ENCODE measurements around the gene RBMY1A1.

- TF ChIP-seq, protein P1, sequence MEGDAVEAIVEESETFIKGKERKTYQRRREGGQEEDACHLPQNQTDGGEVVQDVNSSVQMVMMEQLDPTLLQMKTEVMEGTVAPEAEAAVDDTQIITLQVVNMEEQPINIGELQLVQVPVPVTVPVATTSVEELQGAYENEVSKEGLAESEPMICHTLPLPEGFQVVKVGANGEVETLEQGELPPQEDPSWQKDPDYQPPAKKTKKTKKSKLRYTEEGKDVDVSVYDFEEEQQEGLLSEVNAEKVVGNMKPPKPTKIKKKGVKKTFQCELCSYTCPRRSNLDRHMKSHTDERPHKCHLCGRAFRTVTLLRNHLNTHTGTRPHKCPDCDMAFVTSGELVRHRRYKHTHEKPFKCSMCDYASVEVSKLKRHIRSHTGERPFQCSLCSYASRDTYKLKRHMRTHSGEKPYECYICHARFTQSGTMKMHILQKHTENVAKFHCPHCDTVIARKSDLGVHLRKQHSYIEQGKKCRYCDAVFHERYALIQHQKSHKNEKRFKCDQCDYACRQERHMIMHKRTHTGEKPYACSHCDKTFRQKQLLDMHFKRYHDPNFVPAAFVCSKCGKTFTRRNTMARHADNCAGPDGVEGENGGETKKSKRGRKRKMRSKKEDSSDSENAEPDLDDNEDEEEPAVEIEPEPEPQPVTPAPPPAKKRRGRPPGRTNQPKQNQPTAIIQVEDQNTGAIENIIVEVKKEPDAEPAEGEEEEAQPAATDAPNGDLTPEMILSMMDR (IDR thresholded peaks at IDR 0.05), result no peak
- TF ChIP-seq POLR2A (IDR thresholded peaks at IDR 0.05), result no peak
These were observed 57.4 kb downstream of the RBMY1A1 start for GRCh38 chrY:21592059-21592458.
